Measurements from ENCODE around the gene LIFR.
"Not testable (repeated sequence)": the region's sequence is repeated elsewhere in the genome, so short reads cannot be mapped to it uniquely, and the experiment has no call there.

The LIFR gene

DNA sequence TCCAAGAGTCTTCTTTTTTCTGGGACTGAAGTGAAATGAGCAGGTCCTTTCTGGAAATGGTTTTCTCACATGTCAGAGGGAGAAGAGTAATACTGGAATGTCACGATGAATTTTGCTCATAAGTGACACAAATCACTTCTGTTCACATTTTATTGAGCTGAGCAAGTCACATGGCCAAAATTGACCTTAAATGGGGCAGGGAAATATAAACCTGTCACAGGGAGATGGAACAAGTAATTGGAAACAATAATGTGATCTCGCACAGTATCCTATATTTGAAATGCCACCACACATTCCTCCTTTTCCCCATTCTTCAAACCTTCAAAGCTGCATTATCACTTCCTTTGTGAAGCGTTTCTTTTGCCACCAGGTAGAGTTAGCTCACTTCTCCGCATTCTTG, 25.2 kb upstream of the LIFR start:
- DNase-seq (ENCODE audit: low read depth in 1 of 2, low spot score in 1 of 2) = no peak

DNA sequence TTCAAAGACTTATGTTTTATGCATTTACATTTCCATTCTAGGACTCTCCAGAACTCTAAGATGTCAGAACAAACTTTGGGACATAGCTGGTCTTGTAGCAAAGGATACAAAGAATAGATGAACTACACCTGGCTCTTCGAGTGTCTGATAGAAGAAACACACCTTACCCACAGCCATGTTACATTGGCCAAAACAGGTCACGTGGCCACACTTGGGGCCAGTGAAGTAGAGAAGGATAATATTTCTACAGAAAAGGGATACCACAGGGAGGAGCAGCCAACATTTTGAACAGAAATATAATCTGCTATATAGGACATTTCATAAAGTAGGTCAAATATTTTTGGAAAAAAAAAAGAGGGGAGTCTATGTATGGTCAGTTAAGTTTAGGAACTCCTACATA, 22.7 kb upstream of the LIFR start:
- no peak for DNase-seq (ENCODE audit: low read depth in 1 of 2, low spot score in 1 of 2)

DNA sequence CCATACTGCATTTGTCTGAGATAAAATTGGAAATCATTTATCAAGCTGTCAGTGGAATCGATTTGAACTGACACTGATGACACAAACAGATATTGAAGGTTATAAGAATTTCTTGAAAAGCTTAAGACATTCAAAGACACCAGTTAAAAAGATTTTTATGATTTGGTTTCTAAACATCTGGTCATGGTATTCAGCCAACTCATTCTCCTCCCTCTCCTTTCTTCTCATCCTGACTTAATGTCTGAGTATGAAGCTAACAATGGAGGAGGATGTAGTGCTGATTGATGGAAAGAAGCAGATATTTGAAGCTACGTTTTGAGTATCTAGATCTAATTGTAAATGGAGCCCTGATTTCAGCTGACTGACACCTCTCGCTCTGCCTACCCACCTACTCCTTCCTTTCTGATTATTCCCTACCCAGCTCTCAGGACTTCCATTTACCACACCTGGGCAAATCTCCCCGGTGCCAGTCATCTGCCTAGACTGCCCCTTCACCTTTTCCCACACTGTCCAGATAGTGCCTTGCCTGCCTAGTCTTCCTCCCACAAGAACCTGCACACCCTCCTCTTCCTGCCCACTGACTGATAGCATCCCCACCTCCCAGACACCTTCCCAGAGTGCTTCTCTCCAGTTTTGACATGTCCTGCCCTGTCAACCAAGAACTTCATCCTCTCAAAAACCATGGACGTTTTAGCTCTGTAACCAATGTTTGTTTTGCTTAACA, 20.7 kb upstream of the LIFR start:
- DNase-seq (ENCODE audit: low read depth in 1 of 2, low spot score in 1 of 2) = no peak

DNA sequence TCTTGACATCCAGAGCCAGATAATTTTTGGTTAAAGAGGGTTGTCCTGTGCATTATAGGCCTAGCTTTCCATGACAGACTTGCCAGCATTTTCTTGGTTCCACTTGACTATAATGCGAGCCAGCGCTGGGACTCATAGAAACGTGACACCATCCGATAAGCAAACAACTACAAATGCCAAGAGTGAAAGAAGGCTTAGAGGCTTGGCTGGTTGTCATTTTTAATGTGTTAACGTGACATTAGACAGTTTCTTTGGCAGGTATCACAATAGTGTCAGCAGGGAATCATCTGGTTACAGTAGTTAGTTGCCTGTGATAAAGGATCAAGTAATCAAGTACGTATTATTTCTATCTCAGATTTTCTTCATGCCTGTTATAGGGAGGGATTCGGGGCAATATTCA, 20.0 kb upstream of the LIFR start:
- DNase-seq (ENCODE audit: low read depth in 1 of 2, low spot score in 1 of 2) = no peak

DNA sequence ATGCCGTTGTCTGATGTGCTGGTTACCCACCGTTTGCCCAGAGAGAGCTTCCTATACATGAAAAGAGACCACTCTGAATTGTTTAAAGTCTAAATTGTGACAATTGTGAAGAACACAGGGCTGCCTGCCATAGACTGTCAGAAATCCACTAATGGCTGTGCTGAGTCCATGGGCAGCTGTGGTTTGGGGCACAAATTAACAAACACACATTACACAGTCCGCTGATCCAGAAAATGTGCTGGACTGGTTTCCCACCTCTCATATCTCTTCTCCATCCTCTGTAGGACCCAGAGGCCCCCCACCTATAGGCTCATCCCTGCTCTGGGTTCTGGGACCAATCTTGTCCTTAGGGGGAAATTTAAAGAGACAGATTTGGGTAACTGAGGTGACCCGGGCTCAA, 19.0 kb upstream of the LIFR start:
- no peak for DNase-seq (ENCODE audit: low read depth in 1 of 2, low spot score in 1 of 2)

DNA sequence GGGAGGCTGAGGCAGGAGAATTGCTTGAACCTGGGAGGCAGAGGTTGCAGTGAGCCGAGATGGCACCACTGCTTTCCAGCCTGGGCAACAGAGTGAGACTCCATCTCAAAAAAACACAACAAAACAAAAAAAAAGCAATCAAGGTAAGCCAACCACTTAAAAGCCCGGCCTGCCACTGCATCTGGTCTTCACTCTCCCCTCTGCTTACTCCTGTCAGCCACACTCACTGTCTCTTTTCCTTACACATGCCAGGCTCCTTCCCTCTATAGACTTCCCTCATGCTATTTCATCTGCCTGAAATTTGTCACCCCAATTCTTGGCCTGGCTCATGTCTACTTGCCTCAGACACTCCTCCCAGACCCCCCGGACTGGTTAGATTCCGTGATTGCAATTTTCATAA, 17.6 kb upstream of the LIFR start:
- DNase-seq (ENCODE audit: low read depth in 1 of 2, low spot score in 1 of 2) = no peak

DNA sequence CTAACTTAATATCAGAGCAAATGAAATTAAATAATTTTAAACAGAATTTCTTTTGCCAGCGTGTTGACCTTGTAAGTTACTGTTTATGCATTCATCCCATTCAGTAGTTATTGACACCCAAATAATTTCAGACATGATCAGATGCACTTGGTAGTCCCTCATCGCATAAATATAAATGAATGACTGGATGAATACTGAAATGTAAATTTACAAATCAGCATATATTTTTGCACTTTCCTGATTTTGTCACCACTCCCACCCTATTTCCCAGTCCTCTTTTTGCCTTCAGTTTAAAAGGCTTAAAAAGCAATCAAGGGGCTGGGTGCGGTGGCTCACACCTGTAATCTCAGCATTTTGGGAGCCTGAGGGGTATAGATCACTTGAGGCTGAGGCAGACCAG, 17.1 kb upstream of the LIFR start:
- no peak for DNase-seq (ENCODE audit: low read depth in 1 of 2, low spot score in 1 of 2)

DNA sequence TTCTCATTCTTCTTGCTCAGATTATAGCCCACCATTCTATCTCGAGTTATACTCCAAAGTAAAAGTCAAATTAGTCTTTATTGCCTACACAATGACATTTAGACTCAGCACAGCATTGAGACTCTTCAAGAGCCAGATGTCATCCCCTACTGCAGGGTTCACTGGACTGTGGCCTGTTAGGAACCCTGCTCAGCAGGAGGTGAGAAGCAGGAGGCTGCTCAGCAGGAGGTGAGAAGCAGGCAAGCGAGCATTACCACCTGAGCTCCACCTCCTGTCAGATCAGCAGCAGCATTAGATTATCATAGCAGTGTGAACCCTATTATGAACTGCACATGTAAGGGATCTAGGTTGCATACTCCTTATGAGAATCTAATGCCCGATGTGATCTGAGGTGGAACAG, 12.7 kb upstream of the LIFR start:
- no peak for DNase-seq (ENCODE audit: low read depth in 1 of 2, low spot score in 1 of 2)

DNA sequence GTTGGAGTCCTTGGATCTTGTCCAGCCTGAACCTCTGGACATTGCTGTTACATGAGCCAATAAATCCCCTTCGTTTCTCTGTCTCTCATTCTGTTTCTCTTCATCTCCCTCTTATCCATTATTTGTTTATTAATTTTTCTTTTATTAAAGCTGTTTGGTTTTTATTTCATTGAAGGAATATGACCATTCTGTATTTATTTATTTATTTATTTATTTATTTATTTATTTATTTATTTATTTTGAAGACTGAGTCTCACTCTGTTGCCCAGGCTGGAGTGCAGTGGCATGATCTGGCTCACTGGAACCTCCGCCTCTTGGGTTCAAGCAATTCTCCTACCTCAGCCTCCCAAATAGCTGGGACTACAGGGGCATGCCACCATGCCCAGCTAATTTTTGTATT, 10.9 kb upstream of the LIFR start:
- DNase-seq (ENCODE audit: low read depth in 1 of 2, low spot score in 1 of 2) = not testable (repeated sequence)

DNA sequence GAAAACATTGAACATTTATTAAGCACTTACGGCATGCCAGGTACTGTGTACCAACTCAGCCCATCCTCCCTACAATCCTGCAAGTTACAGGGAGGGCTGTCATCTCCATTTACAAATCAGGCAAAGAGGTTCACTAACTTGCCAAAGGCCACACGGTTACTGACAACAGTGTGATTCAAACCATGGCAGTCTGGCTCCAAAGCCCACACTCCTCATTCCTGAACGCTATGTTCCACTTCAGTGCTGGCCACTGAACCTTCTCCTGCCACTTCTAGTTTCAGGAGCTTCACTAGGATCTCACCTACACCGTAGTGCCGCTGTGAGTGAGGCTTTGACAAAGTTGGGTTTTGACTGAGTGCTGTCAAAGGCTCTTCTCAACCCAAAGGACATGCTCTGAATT, 7.2 kb upstream of the LIFR start:
- DNase-seq (ENCODE audit: low read depth in 1 of 2, low spot score in 1 of 2) = no peak

DNA sequence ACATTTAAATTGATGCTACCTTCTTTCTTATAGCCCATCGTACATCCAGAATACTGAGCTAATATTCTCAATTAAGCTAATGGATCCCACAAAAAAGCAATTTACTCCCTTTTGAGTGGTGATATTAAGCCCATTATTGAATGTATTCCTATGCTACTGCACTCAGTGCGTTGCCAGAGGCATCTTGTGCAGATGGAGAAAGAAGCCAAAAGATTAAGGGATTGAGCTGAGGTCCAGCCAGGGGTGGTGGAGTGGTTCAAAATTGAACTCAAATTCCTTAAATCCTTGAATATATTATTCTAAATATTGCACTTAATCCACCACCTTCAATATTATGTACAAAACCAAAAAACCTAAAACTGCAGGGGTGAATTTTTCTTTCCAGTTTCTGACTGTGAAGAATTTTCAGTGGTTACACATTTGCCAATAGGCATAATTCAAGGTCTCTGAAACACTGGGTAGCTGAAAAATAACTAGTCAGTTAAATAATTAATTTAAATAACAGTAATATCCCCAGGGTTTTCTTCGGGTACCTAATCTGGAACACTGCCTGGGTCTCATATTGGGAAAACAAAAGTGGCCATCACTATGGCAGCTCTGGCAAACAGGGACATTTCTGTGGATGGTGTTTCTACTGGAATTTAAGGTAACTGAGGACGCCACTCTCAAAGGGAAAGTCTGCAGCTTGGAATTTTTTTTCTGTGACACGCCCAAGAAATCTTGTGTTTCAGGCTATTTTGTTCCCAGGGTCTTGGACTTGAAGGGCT, 6.2 kb upstream of the LIFR start:
- DNase-seq (ENCODE audit: low read depth in 1 of 2, low spot score in 1 of 2) = no peak

DNA sequence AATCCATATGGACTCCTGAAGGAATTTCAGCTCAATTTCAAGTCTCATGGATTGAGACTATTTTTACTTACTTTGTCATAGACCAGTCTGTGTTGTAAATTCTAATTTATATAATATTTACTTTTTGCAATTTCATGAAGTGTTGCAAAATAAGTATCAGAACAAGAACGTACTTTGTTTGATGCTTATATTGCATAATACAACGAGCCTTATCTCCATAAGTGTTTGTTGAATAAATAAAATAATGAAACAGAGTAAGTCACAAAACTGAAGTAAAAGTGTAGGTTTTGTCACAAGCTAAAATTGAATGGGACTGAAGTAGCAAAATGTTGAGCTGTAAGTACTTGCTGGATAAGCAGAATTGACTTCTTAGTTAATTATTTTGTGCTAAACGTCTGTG, 3.0 kb upstream of the LIFR start:
- no peak for DNase-seq (ENCODE audit: low read depth in 1 of 2, low spot score in 1 of 2)

DNA sequence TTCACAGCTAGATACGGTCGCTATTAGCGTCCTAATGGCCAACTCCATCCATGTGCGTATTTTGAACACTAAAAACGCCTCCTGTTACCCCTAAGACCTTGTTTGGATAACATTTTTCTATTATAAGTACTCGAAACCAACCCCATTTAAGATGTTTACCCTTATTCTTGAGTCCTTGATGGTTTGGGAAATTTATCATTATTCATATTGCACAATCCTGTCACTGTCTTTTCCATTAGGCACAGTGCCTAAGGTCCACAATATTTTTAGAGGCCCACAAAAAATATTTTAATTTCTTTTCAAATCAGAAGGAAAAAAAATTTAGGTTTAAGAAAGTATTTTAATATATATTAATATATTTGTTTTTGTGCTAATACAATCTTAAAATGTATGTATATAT, 1.3 kb upstream of the LIFR start:
- no peak for DNase-seq (ENCODE audit: low read depth in 1 of 2, low spot score in 1 of 2)

DNA sequence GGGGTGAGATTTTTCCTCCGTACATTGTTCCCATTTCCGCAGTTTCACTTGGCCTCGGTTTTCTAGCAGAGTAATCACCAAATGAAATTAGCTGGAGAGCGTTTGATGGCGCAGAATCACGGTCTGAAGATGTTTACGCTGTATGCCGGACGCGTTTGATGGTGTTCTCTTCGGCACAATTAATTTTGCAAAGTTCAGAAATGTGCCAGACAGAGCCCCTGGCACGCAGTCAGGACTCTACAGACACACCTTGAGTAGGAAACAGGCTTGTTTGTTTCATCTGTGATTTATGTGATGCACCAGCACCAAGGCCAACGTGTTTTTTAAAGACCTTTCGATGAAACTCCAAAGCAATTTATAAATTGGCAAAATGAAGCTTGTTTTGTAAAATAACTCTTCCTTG, 863 bp upstream of the LIFR start:
- no peak for DNase-seq (ENCODE audit: low read depth in 1 of 2, low spot score in 1 of 2)

DNA sequence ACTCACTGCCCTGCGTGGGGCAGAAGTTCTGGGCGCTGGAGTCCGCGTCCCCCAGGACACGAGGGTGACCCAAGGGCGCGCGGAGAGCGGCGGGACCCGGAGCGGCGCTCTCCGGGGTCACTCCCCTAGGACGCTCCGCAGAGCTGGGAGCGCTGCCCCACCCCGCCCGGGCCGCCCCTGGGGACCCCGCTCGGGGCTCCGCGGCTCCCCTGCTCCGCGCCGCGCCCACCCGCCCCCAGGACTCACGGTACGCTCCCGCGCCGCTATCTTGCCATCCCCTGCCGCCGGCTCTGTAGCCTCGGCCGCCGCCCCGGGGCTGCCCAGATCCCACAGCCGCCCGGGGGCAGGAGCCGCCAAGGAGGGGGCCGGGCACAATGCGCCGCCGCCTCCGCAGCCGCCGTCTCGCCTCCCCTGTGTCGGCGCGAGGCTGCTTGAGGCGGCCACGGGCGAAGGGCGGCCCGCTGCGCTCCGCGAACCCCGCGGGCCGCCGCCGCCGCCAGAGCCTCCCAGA, 303 bp downstream of the LIFR start:
- no peak for DNase-seq (ENCODE audit: low read depth in 1 of 2, low spot score in 1 of 2)

DNA sequence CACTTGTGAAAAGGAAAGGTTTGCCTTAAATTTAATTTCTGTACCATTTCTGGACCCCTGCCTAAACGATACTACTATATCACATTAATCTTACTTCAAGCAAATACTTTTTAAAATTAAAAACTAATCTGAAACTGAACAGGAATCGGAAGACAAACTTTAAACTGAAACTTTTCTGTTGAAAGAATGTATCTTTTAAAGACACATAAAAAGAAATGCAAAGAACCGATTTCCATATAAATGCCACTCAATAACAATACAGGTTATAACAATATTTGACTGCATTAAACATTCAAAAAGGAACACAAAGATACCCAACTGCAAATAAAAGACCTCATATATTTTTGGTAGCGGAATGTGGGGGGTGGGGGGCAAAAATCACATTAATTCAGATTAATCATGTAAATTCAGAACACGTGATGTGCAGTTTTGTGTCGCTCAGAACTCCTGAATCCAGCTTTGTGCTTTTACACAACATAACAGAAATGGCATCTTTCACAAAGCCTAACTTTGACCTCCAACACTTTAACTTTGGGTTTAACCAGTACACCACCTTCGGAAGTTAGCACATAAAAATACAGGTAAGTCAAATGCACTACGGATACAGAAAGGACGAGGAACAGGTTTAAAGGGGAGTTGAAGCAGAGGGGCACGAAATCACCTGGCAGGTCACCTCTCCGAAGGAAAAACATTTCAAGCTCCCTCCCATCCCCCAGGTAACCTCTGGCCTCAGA, 925 bp downstream of the LIFR start:
- no peak for DNase-seq (ENCODE audit: low read depth in 1 of 2, low spot score in 1 of 2)

DNA sequence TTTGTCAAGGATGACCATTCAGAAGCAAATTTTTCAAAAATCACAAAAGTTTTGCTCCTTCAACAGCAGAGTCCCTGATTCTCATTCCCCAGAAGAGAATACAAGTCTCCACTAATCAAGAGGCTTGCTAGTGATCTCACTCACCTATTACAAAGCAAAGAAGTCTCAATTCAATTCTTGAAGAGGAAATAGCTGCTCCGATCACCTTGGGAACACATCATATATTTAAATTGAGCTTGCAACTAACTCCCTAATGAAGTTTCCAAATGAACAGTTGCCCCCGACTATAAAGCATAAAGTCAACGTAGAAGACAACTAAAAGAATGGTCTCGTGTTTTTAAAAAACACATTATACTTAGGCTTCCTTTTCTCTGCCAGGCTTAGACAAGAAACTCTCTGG, 1.6 kb downstream of the LIFR start:
- DNase-seq (ENCODE audit: low read depth in 1 of 2, low spot score in 1 of 2) = no peak

DNA sequence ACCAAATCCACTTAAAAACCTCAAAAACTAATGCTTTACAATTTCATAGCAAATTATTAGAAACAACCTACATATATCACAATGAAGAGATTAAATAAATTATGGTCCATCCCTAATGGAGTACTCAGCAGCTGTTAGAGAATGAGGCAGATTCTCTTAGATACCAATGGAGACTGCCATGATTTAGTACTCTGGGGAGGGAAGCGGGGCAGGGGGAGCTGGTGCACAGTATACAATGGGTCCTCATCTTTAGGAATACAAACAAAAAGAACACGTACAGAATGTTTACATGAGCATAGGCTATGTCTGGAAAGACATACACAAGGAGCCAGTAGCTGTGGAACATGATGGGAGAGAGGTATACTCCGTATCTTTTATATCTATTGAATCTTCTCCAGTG, 2.0 kb downstream of the LIFR start:
- DNase-seq (ENCODE audit: low read depth in 1 of 2, low spot score in 1 of 2) = no peak

DNA sequence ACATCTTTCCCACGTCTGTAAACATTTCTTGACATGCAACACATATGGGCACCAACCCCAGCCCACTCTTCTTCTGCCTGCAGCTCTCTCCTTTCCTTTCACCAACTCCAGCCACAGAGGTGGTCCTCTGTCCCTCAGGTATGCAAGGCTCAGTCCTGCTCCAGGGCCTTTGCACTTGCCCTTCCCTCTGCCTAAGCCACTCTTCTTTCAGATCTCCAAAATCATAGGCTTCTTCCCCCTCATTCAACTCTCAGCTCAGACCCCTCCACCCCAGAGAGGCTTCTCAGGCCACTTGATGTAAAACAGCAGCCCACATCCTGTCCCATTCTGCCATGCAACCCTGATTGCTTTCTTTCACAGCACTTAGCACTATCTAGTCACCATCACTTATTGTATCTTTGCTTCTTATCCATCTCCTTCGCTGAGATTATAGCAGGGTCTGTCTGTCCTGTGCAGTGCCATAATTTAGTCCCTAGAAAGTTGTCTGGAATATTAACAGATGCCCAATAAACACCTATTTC, 3.4 kb downstream of the LIFR start:
- DNase-seq (ENCODE audit: low read depth in 1 of 2, low spot score in 1 of 2) = no peak

DNA sequence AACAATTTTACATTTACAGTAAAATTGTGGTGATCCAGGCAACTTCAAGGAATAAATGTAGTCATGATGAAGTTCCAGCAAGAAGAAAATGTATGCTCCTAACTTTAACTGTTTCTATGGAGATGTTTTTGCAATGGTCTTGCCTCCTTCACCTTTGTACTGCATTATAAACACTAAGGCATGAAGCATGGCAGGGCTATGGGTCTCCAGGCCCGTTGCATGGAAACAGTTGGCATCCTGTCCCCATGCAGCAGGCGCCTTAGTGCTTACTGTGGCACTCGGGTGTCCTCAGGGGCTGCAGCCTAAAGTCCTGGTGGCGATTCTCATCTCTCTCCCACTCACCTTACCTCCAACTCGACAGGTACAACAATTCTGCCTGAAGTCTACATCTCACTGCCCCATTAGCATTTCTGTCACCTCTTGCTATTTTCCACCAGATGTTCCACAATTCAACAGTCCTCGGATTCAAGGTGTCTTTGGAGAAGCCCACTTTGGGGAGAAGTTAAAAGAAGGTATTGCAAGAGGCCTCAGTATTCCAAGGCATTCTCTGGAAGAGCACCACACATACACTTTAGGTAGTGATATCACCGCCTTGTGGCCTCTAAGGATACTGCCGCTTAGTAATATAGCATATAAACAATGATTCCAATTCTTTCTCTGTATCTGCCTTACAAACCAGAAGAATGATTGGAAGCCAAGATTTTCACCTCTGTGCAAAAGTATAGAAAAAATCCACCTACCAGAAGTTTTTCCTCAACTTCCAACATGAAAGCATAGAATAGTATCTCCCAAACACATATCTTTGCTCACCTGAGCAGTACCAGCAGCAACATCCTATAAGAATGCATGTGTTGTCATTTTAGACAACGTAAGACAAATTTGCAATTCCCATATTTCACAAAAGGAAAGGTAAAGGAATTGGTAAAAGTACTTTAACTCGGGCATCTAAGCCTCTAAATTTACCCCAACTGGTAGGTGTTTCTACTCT, 5.1 kb downstream of the LIFR start:
- no peak for DNase-seq (ENCODE audit: low read depth in 1 of 2, low spot score in 1 of 2)
